K562 treated with DMSO at 1 percent for 48 hours (cell line): ENCODE data around the gene CHST11. TPM values are rescaled to one million over a fixed set of nuclear protein-coding genes. Genes with fewer than 3 reads are reported as not detected.

Experiments used
- total RNA-seq: library from RNA; unstranded; fragments of 300-600 nt; gene quantifications from 2 replicates; pipeline ENCODE4 v1.2.3, GENCODE V29; 2022; ENCODE audit warnings: low replicate concordance; ENCODE audit errors: extremely low read depth

CHST11 gene
- total RNA-seq: not detected in 2 replicates

GRCh38 chr12:104456417-104456949, at the start of gene CHST11:
Gene CHST11 (plus strand): TSS chr12:104456948.

Other genes with a start within 250 kb of the CHST11 start
- 366 TPM in 1 of 2 replicates, not detected in the other for gene TXNRD1, start 241.2 kb upstream of the CHST11 start, total RNA-seq
- gene EID3, start 153.2 kb upstream of the CHST11 start, total RNA-seq: not detected in 2 replicates